ENCODE results near the gene HSD17B12.

DNA sequence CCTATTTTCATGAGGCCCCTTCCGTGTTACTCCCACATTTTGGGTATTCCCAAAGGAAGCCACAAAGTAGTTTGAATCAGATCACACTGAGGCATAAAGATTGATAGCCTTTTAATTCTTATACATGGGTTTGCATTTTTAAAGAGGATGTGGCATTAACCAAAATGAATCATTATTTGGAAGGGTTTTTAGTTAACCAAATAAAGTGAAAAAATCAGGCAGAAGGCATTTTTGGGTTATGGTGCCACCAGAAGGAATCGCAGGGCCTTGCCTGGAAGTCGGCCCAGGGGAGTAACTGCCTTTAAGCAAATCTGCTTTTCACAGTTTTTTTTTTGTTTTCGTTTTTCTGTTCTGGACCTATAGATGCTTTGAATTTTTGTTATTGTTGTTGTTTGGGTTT lies 55.4 kb downstream of the HSD17B12 start:
- TF ChIP-seq, protein P1, sequence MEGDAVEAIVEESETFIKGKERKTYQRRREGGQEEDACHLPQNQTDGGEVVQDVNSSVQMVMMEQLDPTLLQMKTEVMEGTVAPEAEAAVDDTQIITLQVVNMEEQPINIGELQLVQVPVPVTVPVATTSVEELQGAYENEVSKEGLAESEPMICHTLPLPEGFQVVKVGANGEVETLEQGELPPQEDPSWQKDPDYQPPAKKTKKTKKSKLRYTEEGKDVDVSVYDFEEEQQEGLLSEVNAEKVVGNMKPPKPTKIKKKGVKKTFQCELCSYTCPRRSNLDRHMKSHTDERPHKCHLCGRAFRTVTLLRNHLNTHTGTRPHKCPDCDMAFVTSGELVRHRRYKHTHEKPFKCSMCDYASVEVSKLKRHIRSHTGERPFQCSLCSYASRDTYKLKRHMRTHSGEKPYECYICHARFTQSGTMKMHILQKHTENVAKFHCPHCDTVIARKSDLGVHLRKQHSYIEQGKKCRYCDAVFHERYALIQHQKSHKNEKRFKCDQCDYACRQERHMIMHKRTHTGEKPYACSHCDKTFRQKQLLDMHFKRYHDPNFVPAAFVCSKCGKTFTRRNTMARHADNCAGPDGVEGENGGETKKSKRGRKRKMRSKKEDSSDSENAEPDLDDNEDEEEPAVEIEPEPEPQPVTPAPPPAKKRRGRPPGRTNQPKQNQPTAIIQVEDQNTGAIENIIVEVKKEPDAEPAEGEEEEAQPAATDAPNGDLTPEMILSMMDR (IDR thresholded peaks at IDR 0.05), result no peak
- TF ChIP-seq POLR2AphosphoS5 (IDR thresholded peaks at IDR 0.05; ENCODE audit: insufficient read depth in 1 of 2, low read depth in 1 of 2), result no peak
